SKM-1 (cell line): ENCODE results near the gene CD163L1.
A peak's percentile ranks its signal among the peaks of the same experiment; 100 is the strongest.
"Not testable (repeated sequence)": the region's sequence is repeated elsewhere in the genome, so short reads cannot be mapped to it uniquely, and the experiment has no call there.

ENCODE experiments used
- DNase-seq: peaks from one replicate; lab custom pipeline; 2025; ENCODE audit not compliant: unreplicated experiment; lab: John Stamatoyannopoulos, UW

CD163L1 gene

DNA sequence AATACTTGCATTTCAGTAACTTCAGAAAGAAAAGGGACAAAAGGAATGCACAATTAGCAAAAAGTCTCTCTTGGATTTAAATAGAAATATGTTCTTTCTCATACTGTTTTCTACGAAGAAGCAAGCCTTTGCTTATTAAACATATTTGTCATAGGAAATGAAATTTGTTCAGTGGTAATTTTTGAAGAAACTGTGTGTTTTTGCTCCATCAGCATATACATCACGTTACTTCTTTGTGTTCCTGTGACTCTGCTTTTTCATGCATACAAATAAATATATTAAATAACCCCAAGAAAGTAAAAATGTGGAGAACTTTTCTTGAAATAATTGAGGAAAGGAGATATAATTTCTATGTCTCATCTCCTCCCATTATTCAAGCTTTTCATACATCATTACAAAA is 39.7 kb downstream of the CD163L1 start:
- DNase-seq = no peak

DNA sequence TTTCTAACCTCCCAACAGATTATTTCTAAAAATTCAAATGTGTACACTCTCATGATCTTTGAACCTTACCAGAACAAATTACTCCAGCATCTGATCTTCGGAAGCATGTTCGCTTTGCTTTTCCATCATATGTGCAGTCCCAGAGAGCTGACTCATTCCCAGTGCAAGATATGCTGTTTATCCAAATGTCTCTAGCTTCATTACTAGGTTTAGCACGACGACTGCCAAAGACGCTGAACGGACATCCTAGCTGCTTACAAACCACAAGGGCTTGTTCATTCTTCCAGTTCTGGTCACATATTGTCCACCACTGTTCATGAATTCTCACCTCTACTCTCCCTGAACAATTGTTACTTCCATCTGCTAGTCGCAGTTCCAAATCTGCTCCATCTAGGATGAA is 40.5 kb downstream of the CD163L1 start:
- DNase-seq = no peak

DNA sequence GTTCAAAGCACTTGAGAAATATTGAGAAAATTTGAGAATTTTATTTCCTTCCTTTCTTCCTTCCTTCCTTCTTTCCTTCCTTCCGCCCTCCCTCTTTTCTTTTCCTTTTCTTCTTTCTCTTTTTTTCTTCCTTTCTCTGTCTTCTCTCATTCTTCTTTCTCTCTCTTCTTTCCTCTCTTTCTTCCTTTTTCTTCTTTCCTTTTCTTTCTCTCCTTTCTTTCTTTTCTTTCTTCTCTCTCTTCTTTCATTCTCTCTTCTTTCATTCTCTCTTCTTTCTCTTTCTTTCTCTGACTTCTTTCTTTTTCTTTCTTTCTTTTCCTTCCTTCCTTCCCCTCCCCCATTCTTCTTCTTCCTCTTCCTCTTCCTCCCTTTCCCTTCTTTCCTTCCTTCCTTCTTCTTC is 44.9 kb downstream of the CD163L1 start:
- DNase-seq = no peak

DNA sequence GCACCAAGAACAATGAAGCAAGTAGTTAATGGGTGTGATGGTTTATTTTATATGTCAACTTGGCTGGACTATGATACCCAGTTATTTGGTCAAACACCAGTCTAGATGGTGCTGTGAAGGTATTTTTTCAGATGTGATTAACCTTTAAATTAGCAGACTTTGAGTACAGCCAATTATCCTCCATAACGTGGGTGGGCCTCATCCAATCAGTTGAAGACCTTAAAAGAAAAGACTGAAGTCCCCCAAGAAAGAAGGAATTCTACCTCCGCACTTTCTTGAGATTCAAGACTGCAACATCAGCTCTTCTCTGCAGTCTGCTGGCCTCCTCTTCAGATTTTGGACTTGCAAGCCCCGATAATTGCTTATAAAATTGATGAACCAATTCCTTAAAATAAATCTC is 47.5 kb downstream of the CD163L1 start:
- DNase-seq = no peak

DNA sequence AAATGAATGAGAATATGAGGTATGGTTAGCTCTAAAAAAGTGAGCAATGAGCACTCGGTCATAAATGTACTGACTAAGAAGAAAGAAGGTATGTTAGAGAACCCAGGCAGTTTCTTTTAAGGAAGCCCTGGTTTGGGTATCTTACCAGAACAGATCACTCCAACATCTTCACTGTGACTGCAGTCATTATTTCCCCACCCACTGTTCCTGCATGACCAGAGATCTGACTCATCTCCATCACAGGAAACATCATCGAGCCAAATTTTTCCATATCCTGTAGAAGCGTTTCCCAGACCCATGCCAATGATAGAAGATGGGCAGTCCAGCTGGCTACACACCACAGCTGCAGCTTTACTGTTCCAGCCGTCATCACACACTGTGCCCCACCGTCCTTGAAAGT is 48.0 kb downstream of the CD163L1 start:
- DNase-seq = no peak

DNA sequence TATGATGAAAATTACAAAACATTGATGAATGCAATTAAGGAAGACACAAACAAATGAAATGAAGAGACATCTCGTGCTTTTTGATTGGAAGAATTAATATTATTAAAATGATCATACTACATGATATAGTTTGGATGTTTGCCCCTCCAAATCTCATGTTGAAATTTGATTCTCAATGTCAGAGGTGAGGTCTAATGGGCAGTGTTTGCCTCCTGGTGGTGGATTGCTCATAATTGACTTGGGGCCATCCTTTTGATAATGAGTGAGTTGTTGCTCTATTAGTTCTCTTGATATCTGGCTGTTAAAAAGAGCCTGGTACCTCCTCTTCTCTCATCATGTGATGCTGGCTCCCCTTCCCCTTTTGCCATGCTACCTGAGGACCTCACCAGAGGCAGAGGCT is 56.7 kb downstream of the CD163L1 start:
- no peak for DNase-seq

DNA sequence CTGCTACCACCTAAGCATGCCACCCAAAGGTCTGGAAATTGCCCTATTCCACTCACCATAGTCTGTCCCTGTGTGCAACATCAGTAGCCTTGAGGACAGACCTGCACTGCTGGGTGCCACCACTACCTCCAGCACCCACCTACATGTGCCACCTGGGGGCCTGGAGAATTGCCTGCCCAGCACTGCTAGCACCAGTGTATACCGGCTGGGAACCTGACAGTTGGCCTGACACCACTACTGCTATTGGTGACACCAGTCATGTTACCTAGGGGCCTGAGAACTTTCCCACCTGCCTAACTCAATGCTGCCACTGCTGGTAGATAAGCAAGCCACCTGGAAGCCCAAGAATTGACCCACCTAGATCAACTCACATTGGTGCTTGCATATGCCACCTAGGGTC is 60.8 kb downstream of the CD163L1 start:
- no peak for DNase-seq

DNA sequence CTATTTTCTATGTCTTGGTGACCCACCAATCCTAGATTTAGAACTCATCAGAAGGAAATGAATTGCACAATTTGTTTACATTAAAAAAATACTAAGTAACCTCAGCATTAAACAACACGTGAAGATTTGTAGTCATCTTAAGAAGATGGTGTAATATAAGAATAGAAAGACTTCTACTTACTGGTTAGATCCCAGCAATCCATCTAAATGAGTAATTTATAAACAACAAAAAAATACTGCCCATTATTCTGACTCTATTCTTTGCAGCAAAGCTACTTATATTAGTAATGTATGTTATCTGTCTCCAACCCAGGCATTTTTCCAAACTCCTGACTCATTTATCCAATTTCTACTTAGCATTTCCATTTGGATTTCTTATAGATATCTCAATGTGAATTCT is 67.8 kb downstream of the CD163L1 start:
- no peak for DNase-seq

DNA sequence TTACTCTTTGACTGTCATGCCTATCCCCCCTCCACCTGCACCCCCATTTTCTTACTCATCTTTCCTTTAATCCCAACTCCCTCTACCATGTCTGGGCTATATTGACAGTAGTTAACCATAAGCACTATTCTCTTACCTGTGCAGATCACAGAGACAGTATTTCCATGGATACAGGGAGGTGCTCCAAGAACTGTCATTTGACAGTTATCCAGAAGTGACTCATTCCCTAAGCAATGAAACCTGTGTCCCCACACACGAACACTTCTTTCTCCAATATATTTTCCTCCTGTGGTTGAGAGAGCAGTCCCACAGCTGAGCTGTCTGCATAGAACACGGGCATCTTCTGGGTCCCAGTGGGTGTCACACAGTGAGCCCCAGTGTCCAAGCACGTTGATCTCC is 68.8 kb downstream of the CD163L1 start:
- no peak for DNase-seq

DNA sequence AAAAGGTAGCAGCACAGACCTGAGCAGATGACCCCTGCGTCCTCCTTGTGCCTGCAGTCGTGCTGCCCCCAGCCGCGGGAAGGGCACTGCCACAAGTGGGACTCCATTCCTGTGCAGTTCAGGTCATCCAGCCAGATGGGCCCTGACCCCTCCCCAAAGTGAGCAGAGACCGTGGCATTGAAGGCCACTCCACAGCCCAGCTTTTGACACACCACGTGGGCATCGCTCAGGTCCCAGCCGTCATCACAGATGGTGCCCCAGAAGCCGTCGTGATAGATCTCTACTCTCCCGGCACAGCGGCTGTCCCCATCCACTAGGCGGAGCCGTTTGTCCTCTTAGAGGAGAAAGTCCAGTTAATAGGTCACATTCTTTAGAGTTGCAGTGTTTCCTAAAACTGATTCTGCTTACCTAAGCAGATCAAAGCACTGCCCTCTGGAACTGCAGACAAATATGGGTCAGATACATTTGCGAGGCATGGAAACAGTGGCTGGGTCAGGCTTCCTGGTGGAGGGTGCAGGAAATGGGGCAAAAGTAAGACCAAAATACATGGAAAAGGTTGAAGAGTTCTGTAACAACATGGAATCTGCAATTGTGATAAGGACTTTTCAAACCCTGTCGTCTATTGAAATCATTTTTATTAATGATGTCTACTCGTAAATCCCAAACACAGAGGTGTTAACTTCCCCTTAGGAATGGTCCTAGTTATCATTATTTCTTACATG is 69.4 kb downstream of the CD163L1 start:
- DNase-seq = peak; percentile 5

DNA sequence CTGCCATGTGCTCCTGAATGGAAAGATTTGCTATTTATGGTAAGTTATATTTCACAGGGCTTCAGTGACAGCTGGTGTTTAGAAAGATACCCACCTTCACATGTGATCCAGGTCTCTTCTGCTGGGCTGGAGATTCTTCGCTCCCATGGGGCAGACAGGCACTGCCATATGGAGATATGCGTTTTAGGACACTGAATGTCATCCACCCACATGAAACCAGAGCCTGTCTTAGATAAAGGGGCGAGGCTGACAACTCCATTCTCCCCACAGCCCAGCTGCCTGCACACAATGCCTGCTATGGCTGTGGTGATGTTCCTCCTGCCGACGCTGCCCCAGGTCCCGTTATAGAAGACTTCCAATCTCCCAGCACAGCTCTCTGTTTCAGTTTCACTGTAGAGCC is 70.7 kb downstream of the CD163L1 start:
- DNase-seq = no peak

DNA sequence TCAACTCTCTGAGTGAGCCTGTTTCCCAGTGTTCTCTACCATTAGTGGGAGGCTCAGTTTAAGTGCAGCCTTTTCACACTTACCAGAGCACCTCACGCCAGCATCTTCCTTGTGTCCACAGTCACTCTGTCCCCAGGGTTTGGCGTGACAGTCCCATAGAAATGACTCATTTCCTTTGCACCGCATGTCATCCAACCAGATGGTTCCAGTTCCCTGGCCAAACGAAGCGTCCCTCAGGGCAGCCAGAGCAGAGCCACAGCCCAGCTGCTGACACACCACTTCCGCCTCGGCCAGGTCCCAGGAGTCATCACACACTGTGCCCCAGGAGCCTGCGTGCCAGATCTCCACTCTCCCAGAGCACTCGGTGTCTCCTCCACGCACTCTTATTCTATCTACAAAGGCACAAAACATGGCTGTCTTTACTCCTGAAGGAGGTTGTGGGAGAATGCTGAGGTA is 74.7 kb downstream of the CD163L1 start:
- no peak for DNase-seq

DNA sequence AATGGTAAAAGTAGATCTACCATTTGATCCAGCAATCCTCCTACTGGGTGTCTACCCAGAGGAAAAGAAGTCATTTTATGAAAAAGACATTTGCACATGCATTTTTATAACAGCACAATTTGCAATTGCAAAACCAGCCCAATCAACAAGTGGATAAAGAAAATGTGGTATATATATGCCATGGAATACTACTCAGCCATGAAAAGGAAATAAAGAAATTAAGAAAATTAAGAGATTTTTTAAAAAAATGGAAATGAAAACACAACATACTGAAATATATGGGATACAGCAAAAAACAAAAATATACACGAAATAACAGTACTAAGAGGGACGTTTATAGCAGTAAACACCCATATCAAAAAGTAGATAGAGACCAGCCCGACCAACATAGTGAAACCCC is 81.2 kb downstream of the CD163L1 start:
- no peak for DNase-seq

DNA sequence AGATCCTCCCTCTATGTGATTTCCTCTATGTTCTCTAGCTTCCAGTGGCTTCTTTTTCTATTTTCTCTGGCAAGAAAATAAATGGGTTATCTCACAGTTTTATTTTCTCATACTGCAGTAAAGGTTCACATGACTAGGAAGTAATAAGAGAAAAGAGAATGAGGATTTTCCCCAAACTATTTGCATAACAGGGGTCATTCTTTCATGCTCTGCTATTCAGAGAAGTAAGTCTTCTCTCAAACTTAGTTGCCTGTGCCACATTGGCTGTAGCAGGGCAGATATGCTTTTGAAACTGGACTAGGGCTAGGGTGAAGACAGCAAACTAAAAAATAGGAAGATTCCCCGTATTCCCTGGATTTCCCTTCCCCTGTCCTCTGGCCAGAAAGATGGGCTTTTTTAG is 82.7 kb downstream of the CD163L1 start:
- no peak for DNase-seq

DNA sequence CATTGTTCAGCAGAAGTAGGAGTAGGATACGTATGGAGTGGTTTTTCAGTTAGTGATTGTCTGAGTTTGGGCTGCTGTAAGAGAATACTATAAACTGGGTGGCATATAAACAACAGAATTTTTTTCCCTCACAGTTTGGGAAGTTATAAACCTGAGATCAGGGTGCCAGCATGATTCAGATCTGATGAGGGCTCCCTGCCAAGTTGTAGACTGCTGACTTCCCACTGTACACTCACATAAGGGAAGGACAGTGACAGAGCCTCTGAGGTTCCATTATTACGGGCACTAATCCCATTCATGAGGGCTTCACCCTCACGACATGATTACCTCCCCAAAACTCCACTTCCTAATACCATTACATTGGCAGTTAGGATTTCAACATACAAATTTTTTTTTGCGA is 89.4 kb downstream of the CD163L1 start:
- no peak for DNase-seq

DNA sequence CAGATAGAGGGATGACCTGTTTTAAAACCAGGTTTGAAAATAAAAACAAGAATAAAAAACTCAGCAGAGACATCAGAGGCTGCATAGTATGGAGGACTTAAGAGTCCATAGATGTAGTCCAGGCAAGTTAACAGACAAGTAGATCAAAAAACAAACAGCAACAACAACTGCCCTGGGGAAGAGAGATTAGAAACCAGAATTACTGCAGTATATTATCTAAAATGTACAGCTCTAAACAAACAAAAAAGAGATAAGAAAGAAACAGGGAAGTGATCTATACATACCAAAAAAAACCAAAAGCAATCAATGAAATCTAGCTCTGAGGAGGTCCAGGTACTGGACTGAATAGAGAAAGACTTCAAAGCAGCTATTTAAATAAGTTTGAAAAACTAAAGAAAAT is 91.3 kb downstream of the CD163L1 start:
- no peak for DNase-seq

DNA sequence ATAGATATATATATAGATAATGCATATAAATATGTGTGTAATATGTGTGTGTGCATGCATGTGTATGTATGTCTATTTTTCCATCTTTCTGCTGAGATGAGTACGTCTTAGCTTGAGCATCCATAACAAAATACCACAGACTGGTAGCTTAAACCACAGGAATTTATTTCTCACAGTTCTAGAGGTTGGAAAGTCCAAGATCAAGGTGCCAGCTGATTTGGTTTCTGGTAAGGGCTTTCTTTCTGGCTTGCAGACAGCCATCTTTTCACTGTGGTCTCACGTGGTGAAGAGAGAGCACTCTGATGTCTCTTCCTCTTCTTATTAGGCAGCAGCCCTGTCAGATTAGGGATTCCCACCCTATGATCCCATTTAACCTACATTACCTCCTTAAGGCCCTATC is 92.8 kb downstream of the CD163L1 start:
- DNase-seq = no peak

DNA sequence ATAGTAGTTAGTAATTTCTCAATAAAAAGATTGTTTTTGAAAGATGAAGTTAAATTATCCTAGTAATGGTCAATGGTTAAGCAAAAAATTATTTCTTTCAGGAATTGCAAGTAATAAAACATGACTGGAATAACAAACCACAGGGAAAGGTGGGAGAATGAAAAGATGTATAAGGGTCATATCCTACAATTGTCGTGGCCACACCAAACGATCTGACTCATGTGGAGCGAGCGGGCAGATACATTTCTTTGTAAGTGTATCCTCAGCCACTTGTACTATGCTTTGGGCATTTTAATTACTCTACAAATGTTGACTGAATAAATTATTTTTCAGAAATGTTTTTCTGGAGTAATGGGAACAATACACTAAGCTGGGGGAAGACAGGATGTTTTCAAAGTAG is 94.5 kb downstream of the CD163L1 start:
- no peak for DNase-seq

DNA sequence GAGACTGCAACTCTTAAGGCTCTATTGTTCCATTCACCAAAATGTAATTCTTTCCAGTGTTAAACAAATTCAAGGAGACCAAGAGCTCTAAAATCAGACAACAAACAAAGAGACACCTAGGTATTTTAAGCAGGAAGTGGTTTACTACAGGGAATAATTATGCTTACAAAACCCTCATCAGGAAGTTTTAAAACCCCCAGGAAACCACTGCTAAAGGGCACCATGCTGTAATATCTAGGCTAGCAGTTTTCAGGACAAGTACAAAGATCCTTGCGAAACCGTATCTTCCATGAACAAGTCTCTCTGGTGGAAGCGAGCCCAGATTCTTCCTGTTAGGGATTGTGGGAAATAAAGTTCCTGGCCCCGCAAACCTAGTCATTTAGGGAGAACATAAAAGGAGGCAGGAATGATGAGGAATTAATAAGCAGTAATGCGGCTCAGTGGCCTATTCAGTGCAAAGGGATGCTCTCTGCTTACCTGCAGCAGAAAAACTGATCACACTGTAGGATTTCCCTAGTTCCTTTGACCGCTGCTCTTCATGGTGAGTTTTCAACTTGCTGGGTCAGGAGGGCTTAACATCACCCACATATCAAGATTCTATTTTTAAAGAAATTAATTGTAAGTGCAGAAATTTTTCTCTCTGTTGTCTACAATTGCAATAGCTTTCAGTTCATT is 97.3 kb downstream of the CD163L1 start:
- peak; percentile 5 for DNase-seq

DNA sequence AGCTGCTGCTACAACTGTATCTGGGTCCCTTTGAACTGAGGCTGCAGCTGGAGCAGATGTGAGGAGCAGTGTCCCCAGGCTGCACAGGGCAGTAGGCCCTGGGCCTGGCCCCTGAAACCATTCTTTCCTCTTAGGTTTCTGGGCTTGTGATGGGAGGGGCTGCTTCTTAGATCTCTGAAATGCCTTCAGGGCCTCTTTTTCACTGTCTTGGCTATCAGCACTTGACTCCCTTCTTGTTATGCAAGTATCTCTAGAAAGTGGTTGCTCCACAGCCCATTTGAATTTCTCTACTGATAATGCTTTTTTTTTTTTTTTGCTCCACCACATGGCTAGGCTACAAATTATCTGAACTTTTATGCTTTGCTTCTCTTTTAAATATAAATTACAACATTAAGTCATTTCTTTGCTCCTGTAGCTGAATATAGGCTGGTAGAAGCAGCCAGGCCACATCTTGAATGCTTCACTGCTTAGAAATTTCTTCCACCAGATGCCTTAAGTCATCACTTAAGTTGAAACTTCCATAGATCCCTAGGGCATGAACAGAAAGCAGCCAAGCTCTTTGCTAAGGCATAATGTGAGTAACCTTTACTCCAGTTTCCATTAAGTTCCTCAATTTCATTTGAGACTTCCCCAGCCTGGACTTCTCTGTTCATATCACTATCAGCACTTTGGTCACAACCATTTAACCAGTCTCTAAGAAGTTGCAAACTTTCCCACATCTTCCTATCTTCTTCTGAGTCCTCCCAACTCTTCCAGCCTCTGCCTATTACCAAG is 98.9 kb downstream of the CD163L1 start:
- peak; percentile 9 for DNase-seq

DNA sequence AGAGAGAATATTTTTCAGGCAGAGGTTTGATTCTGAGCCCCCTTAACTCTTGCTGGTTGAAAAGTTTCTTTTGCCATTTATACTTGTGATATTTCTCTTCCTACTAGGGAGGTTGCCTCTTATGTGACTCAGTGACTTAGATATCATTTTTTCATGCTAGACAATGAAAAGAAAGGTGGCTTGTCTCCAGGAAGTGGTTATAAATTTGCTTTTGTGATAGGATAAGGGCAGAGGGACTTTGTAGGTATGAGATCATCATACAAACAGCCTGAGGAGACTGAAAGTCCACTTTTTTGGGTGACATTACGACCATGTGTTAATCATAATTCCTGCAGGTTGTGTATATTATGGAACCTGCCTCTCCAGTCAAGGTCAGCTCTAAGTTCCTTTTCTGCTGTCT is 104.3 kb downstream of the CD163L1 start:
- no peak for DNase-seq

DNA sequence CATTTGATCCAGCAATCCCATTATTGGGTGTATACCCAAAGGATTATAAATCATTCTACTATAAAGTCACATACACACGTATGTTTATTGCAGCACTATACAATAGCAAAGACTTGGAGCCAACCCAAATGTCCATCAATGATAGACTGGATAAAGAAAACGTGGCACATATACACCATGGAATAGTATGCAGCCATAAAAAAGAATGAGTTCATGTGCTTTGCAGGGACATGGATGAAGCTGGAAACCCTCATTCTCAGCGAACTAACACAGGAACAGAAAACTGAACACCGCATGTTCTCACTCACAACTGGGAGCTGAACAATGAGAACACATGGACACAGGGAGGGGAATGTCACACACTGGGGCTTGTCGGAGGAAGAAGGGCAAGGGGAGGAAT is 106.2 kb downstream of the CD163L1 start:
- DNase-seq = not testable (repeated sequence)
